BJ (cell line): ENCODE data around the gene MEF2D. TPM values are rescaled to one million over a fixed set of nuclear protein-coding genes. Genes with fewer than 3 reads are reported as not detected.

Experiments used
- CTCF ChIA-PET: fragments of 350-600 bp; formaldehyde crosslinking; extraction: SDS; loops from one replicate; lab custom pipeline; 2021; ENCODE audit warnings: antibody characterized with exemption, inconsistent platforms; lab: Yijun Ruan, JAX
- POLR2A ChIA-PET: fragments of 300-600 bp; sonication (Branson Sonifier 250); formaldehyde crosslinking; extraction: SDS; loops from one replicate; lab custom pipeline; 2021; ENCODE audit warnings: antibody characterized with exemption; lab: Charles Lee
- DNase-seq: peaks from one replicate; pipeline ENCODE4 v3.0.0-alpha.2; 2011; ENCODE audit warnings: low read depth
- H3K27me3 ChIP-seq: 2 replicates; pipeline ENCODE4 v1.6.0; 2011; ENCODE audit warnings: low read length; ENCODE audit not compliant: control insufficient read depth, insufficient read depth
- H3K36me3 ChIP-seq: 2 replicates; pipeline ENCODE4 v1.5.1; 2011; ENCODE audit warnings: low read length; ENCODE audit not compliant: control insufficient read depth, insufficient read depth
- H3K4me3 ChIP-seq: 2 replicates; pipeline ENCODE4 v1.5.1; 2011; ENCODE audit warnings: low read depth, mild to moderate bottlenecking, control low read depth, low read length
- CTCF ChIP-seq: IDR thresholded peaks from 2 replicates; pipeline ENCODE4 v1.5.1; 2011; ENCODE audit warnings: low read depth, mild to moderate bottlenecking, control low read depth, inconsistent platforms, low read length, moderate library complexity; ENCODE audit not compliant: insufficient read depth
- polyA plus RNA-seq: library from polyadenylated mRNA; depleted of rRNA; stranded (reverse); fragments of >200 nt; gene quantifications from 2 replicates; pipeline ENCODE4 v1.2.3, GENCODE V29; 2011

The MEF2D gene
- polyA plus RNA-seq, 1 experiment = 15.1 TPM

- Histone ChIP-seq H3K27me3 (no peaks in the 10 kb centered on the region), H3K36me3 (peaks cover 5% of the 10 kb centered on the region), H3K4me3 (no peak overlapping the region; the same call in 1 of the 2 replicates)
- ChIA-PET POLR2A (interaction anchor here (1.0 kb wide), 1 partner anchor 11 kb away, joined by 10 read pairs; the partner anchor contains the start of gene MEF2D), CTCF (interaction anchor here (0.6 to 4.6 kb wide), 8 partner anchors 9 to 1167 kb away, joined by 3 to 31 read pairs (median 6); partner anchors contain the start of gene MEF2D)
- no peak for TF ChIP-seq CTCF
- no peak for DNase-seq
Measured at GRCh38 chr1:156489935-156490293, 10.7 kb downstream of the MEF2D start.

GRCh38 chr1:156489166-156489934, 11.2 kb downstream of the MEF2D start:
- ChIA-PET POLR2A (interaction anchor here (1.2 kb wide), 1 partner anchor 11 kb away, joined by 10 read pairs; the partner anchor contains the start of gene MEF2D), CTCF (interaction anchor here (1.2 to 4.6 kb wide), 5 partner anchors 8 to 119 kb away, joined by 4 to 31 read pairs (median 12); partner anchors contain the start of gene MEF2D)
- TF ChIP-seq CTCF = peak; percentile 38; the same call in 1 of the 2 replicates
- no peaks in the 10 kb centered on the region for H3K27me3 ChIP-seq
- DNase-seq = no peak
- H3K4me3 ChIP-seq = no peak overlapping the region
- H3K36me3 ChIP-seq = peaks cover 3% of the 10 kb centered on the region

- DNase-seq = no peak
- Histone ChIP-seq H3K4me3 (no peak overlapping the region), H3K36me3 (peaks cover 1% of the 10 kb centered on the region), H3K27me3 (no peaks in the 10 kb centered on the region)
- CTCF ChIA-PET = interaction anchor here (1.2 to 4.6 kb wide), 4 partner anchors 8 to 120 kb away, joined by 4 to 29 read pairs (median 8); partner anchors contain the start of gene MEF2D
- POLR2A ChIA-PET = interaction anchor here (1.2 kb wide), 1 partner anchor 12 kb away, joined by 10 read pairs; the partner anchor contains the start of gene MEF2D
- TF ChIP-seq CTCF = no peak
Measured at GRCh38 chr1:156488566-156489165, 11.9 kb downstream of the MEF2D start.

GRCh38 chr1:156487862-156488261, 12.7 kb downstream of the MEF2D start:
- no peaks in the 10 kb centered on the region for H3K27me3 ChIP-seq
- no peak for TF ChIP-seq CTCF
- DNase-seq = no peak
- no peak overlapping the region for H3K4me3 ChIP-seq
- ChIA-PET CTCF (interaction anchor here (0.6 to 4.6 kb wide), 4 partner anchors 9 to 136 kb away, joined by 4 to 29 read pairs (median 8); partner anchors contain the start of gene MEF2D), POLR2A (no interaction called here)
- H3K36me3 ChIP-seq = peaks cover 4% of the 10 kb centered on the region
